H9 (cell line): ENCODE results near the gene TPPP. TPM values are rescaled to one million over a fixed set of nuclear protein-coding genes. Genes with fewer than 3 reads are reported as not detected.

Experiments
- DNase-seq: peaks from one replicate; pipeline ENCODE4 v3.0.0-alpha.2; 2017
- H2AFZ ChIP-seq: one replicate; pipeline ENCODE4 v1.6.1; 2013; ENCODE audit warnings: mild to moderate bottlenecking, low read length, control low read depth, moderate library complexity
- H2AK5ac ChIP-seq: 2 replicates; pipeline ENCODE4 v1.6.1; 2013; ENCODE audit warnings: low read length, control low read depth, mixed read lengths; ENCODE audit not compliant: insufficient read length
- H2BK120ac ChIP-seq: one replicate; pipeline ENCODE4 v1.6.1; 2013; ENCODE audit warnings: low read depth, mild to moderate bottlenecking, low read length, control low read depth, inconsistent platforms; ENCODE audit not compliant: poor library complexity, severe bottlenecking
- H2BK12ac ChIP-seq: 2 replicates; pipeline ENCODE4 v1.6.1; 2013; ENCODE audit warnings: low read length, control low read depth, mixed read lengths, low read depth; ENCODE audit not compliant: insufficient read length
- H2BK15ac ChIP-seq: 2 replicates; pipeline ENCODE4 v1.6.1; 2013; ENCODE audit warnings: low read depth, low read length, control low read depth
- H2BK20ac ChIP-seq: one replicate; pipeline ENCODE4 v1.6.1; 2013; ENCODE audit warnings: low read depth, mild to moderate bottlenecking, low read length, control low read depth, inconsistent platforms; ENCODE audit not compliant: poor library complexity, severe bottlenecking
- H2BK5ac ChIP-seq: 2 replicates; pipeline ENCODE4 v1.6.1; 2013; ENCODE audit warnings: low read length, control low read depth, mixed read lengths; ENCODE audit not compliant: insufficient read length
- H3K14ac ChIP-seq: 2 replicates; pipeline ENCODE4 v1.6.1; 2013; ENCODE audit warnings: low read length, control low read depth; ENCODE audit not compliant: insufficient read depth
- H3K18ac ChIP-seq: 2 replicates; pipeline ENCODE4 v1.6.1; 2013; ENCODE audit warnings: low read depth, mild to moderate bottlenecking, mixed read lengths, low read length, control low read depth; ENCODE audit not compliant: insufficient read length
- H3K23ac ChIP-seq: 2 replicates; pipeline ENCODE4 v1.6.1; 2013; ENCODE audit warnings: low read length, control low read depth, mixed read lengths, low read depth; ENCODE audit not compliant: insufficient read length
- H3K23me2 ChIP-seq: 2 replicates; pipeline ENCODE4 v1.6.1; 2013; ENCODE audit warnings: low read depth, mild to moderate bottlenecking, mixed read lengths, low read length, control low read depth; ENCODE audit not compliant: insufficient read length, poor library complexity, severe bottlenecking
- H3K27ac ChIP-seq: 2 replicates; pipeline ENCODE4 v1.5.1; 2013; ENCODE audit warnings: low read length, control low read depth, mixed read lengths, low read depth; ENCODE audit not compliant: insufficient read length
- H3K27me3 ChIP-seq: 2 replicates; pipeline ENCODE4 v1.6.1; 2013; ENCODE audit warnings: low read length, control low read depth, inconsistent platforms; ENCODE audit not compliant: insufficient read depth
- H3K4ac ChIP-seq: 2 replicates; pipeline ENCODE4 v1.6.1; 2013; ENCODE audit warnings: low read depth, mild to moderate bottlenecking, control low read depth, inconsistent platforms, low read length, moderate library complexity
- H3K4me1 ChIP-seq: 2 replicates; pipeline ENCODE4 v1.6.1; 2013; ENCODE audit warnings: low read length, control low read depth, inconsistent platforms; ENCODE audit not compliant: insufficient read depth
- H3K4me2 ChIP-seq: 2 replicates; pipeline ENCODE4 v1.6.1; 2013; ENCODE audit warnings: low read length, control low read depth, mixed read lengths; ENCODE audit not compliant: insufficient read length, insufficient read depth
- H3K56ac ChIP-seq: 2 replicates; pipeline ENCODE4 v1.6.1; 2013; ENCODE audit warnings: low read depth, mild to moderate bottlenecking, mixed read lengths, low read length, control low read depth; ENCODE audit not compliant: insufficient read length
- H3K79me1 ChIP-seq: 2 replicates; pipeline ENCODE4 v1.6.1; 2013; ENCODE audit warnings: low read depth, mild to moderate bottlenecking, moderate library complexity, low read length, control low read depth, inconsistent platforms; ENCODE audit not compliant: insufficient read depth, poor library complexity, severe bottlenecking
- H3K79me2 ChIP-seq: 2 replicates; pipeline ENCODE4 v1.6.1; 2013; ENCODE audit warnings: low read length, control low read depth, inconsistent platforms; ENCODE audit not compliant: insufficient read depth
- H3K9ac ChIP-seq: 2 replicates; pipeline ENCODE4 v1.6.1; 2013; ENCODE audit warnings: low read length, control low read depth, mixed read lengths; ENCODE audit not compliant: insufficient read length; ENCODE audit errors: extremely low read depth
- H3K9me3 ChIP-seq: one replicate; pipeline ENCODE4 v1.6.1; 2013; ENCODE audit warnings: low read depth, low read length, inconsistent platforms; ENCODE audit not compliant: control insufficient read depth
- H3T11ph ChIP-seq: one replicate; pipeline ENCODE4 v1.6.1; 2013; ENCODE audit warnings: mild to moderate bottlenecking, low read length, control low read depth, inconsistent platforms
- H4K20me1 ChIP-seq: one replicate; pipeline ENCODE4 v1.6.1; 2013; ENCODE audit not compliant: control insufficient read depth, insufficient read length, insufficient read depth
- H4K5ac ChIP-seq: 2 replicates; pipeline ENCODE4 v1.6.1; 2013; ENCODE audit warnings: low read depth, mild to moderate bottlenecking, mixed read lengths, low read length, control low read depth; ENCODE audit not compliant: insufficient read length
- H4K8ac ChIP-seq: replicated peaks from 2 replicates; pipeline ENCODE4 v1.6.1; 2013; ENCODE audit warnings: low read length, control low read depth, mixed read lengths, low read depth; ENCODE audit not compliant: insufficient read length
- H4K91ac ChIP-seq: 2 replicates; pipeline ENCODE4 v1.6.1; 2013; ENCODE audit warnings: low read depth, mild to moderate bottlenecking, moderate library complexity, mixed read lengths, low read length, control low read depth; ENCODE audit not compliant: insufficient read length
- H3K27ac Mint-ChIP-seq, 3 experiments: 2 replicates in 2 of 3; 3 replicates in 1 of 3; pipeline ENCODE4 v1.8.0; 2020 to 2021; ENCODE audit warnings: mixed read lengths in 3 of 3, mild to moderate bottlenecking in 1 of 3, moderate library complexity in 1 of 3
- H3K27me3 Mint-ChIP-seq: 2 replicates; pipeline ENCODE4 v1.8.0; 2021; ENCODE audit warnings: low read depth, mild to moderate bottlenecking, moderate library complexity, mixed read lengths
- H3K36me3 Mint-ChIP-seq, 3 experiments: 2 replicates in 2 of 3; 3 replicates in 1 of 3; pipeline ENCODE4 v1.8.0; 2020 to 2021; ENCODE audit warnings: low read depth in 3 of 3, mixed read lengths in 3 of 3; ENCODE audit not compliant: insufficient read depth in 1 of 3
- H3K4me1 Mint-ChIP-seq, 2 experiments: 2 replicates each; pipeline ENCODE4 v1.8.0; 2020; ENCODE audit warnings: mixed read lengths in 2 of 2
- H3K4me3 Mint-ChIP-seq, 2 experiments: 2 replicates in 1 of 2; 3 replicates in 1 of 2; pipeline ENCODE4 v1.8.0; 2020 to 2021; ENCODE audit warnings: mild to moderate bottlenecking in 2 of 2, mixed read lengths in 2 of 2, moderate library complexity in 1 of 2
- H3K9me3 Mint-ChIP-seq, 2 experiments: 2 replicates in 1 of 2; 3 replicates in 1 of 2; pipeline ENCODE4 v1.8.0; 2020; ENCODE audit warnings: mild to moderate bottlenecking in 2 of 2, mixed read lengths in 2 of 2, moderate library complexity in 1 of 2
- WGBS: extraction: QIAGEN DNeasy Blood & Tissue Kit; methylation state at CpG from one replicate; pipeline ENCODE4 v1.1.7; 2013; ENCODE audit warnings: missing lambda C conversion rate, low lambda C conversion rate, mixed read lengths; ENCODE audit not compliant: insufficient read length; ENCODE audit errors: extremely low coverage; 5-methylcytosine and 5-hydroxymethylcytosine counted together
- total RNA-seq: library from RNA; stranded (reverse); gene quantifications from 2 replicates; pipeline ENCODE4 v1.2.1, GENCODE V29; 2021
- TF ChIP-seq, protein P1 (sequence below): fragments of 200-600 bp; sonication (generic); conservative IDR thresholded peaks from 3 replicates; pipeline ENCODE4 v1.8.0; 2021; ENCODE audit warnings: antibody characterized with exemption, mild to moderate bottlenecking

The TPPP gene
- total RNA-seq, 1 experiment from 2014 or later, result 0.44 TPM

DNA sequence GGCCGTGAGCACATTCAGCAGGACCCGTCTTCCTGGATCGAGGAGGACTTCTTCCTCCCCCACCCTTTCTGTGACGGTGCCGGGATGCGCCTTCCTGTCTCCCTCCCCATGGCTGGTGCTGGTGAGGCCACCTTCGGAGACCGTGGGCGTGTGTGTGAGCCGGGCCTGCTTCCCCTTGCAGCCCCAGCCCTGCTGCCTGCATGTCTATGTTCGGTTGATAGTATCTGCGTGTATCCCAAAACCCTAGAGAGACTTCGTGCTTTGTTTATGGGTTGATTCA lies 68.3 kb downstream of the TPPP start:
- H3K27ac Mint-ChIP-seq, result 0 out of 7 replicates have a peak overlapping the region, but pooled peaks of 1 of the 3 experiments have one; percentile 59
- no peak overlapping the region; a peak in 1 of 5 replicates for H3K4me3 Mint-ChIP-seq

More for the DNA sequence above, 68.3 kb downstream of the TPPP start:
- Histone ChIP-seq H3K9me3 (no peaks in the 10 kb centered on the region), H2AK5ac (no peak overlapping the region), H3K27ac (no peak overlapping the region), H2AFZ (no peak overlapping the region), H4K5ac (no peak overlapping the region), H2BK12ac (no peak overlapping the region), H3K23me2 (no peaks in the 10 kb centered on the region), H2BK5ac (no peak overlapping the region), H3K23ac (no peak overlapping the region), H3T11ph (no peak overlapping the region), H3K79me1 (no peaks in the 10 kb centered on the region), H3K27me3 (no peaks in the 10 kb centered on the region), H3K4ac (no peak overlapping the region), H3K9ac (no peak overlapping the region), H2BK20ac (no peak overlapping the region), H3K4me2 (no peak overlapping the region), H2BK120ac (no peak overlapping the region), H3K14ac (no peak overlapping the region), H3K18ac (no peak overlapping the region), H4K91ac (no peak overlapping the region), H4K20me1 (no peaks in the 10 kb centered on the region), H2BK15ac (no peak overlapping the region), H3K56ac (no peak overlapping the region), H3K4me1 (no peaks in the 10 kb centered on the region), H3K79me2 (no peaks in the 10 kb centered on the region), H4K8ac (no peak overlapping the region)
- TF ChIP-seq, protein P1, sequence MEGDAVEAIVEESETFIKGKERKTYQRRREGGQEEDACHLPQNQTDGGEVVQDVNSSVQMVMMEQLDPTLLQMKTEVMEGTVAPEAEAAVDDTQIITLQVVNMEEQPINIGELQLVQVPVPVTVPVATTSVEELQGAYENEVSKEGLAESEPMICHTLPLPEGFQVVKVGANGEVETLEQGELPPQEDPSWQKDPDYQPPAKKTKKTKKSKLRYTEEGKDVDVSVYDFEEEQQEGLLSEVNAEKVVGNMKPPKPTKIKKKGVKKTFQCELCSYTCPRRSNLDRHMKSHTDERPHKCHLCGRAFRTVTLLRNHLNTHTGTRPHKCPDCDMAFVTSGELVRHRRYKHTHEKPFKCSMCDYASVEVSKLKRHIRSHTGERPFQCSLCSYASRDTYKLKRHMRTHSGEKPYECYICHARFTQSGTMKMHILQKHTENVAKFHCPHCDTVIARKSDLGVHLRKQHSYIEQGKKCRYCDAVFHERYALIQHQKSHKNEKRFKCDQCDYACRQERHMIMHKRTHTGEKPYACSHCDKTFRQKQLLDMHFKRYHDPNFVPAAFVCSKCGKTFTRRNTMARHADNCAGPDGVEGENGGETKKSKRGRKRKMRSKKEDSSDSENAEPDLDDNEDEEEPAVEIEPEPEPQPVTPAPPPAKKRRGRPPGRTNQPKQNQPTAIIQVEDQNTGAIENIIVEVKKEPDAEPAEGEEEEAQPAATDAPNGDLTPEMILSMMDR, result no peak
- Mint-ChIP-seq H3K4me1 (no peaks in the 10 kb centered on the region), H3K36me3 (peaks cover 43 to 75% (median 73%) of the 10 kb centered on the region in 3 experiments; a peak in 6 of 7 replicates), H3K9me3 (no peaks in the 10 kb centered on the region), H3K27me3 (no peaks in the 10 kb centered on the region)
- WGBS, result no CpG with 5 or more reads among the region's 13 CpGs
- no peak for DNase-seq
